Measurements from ENCODE around the gene LHX3. TPM values are rescaled to one million over a fixed set of nuclear protein-coding genes. Genes with fewer than 3 reads are reported as not detected.

Gene LHX3
- total and polyA plus RNA-seq, 2 of the 4 experiments (the other 2 are of a cell fraction) = not detected

DNA sequence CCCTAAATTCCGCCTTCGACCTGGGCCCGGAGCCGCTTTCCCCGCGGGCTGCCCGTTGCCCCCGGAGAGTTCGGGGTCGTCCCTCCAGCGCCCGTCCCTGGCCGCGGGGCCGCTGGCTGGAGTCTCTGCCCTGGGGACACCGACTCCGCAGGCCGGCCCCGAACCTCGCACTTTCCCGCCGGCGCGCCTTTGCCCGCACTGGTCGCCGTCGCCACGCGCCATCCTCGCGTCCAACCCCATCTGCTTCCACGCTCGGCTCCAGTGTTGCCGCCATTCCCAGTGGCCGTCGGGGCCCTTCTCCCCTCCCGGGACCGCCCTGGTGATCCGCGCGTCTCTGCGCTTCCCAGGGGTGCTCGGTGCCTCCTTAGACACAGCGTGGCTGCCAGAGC is 11.0 kb downstream of the LHX3 start:
- no TSS peak for BruUV-seq (replicated peaks)
- H2BK15ac ChIP-seq (ENCODE audit: low read depth, low read length) = no peak overlapping the region
- TF ChIP-seq BHLHE40 (IDR thresholded peaks at IDR 0.05; ENCODE audit: low read depth, low read length) = no peak
- TF ChIP-seq, protein P1, sequence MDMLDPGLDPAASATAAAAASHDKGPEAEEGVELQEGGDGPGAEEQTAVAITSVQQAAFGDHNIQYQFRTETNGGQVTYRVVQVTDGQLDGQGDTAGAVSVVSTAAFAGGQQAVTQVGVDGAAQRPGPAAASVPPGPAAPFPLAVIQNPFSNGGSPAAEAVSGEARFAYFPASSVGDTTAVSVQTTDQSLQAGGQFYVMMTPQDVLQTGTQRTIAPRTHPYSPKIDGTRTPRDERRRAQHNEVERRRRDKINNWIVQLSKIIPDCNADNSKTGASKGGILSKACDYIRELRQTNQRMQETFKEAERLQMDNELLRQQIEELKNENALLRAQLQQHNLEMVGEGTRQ (IDR thresholded peaks at IDR 0.05; ENCODE audit: low read depth, low read length) = no peak
- TF ChIP-seq, protein P2, sequence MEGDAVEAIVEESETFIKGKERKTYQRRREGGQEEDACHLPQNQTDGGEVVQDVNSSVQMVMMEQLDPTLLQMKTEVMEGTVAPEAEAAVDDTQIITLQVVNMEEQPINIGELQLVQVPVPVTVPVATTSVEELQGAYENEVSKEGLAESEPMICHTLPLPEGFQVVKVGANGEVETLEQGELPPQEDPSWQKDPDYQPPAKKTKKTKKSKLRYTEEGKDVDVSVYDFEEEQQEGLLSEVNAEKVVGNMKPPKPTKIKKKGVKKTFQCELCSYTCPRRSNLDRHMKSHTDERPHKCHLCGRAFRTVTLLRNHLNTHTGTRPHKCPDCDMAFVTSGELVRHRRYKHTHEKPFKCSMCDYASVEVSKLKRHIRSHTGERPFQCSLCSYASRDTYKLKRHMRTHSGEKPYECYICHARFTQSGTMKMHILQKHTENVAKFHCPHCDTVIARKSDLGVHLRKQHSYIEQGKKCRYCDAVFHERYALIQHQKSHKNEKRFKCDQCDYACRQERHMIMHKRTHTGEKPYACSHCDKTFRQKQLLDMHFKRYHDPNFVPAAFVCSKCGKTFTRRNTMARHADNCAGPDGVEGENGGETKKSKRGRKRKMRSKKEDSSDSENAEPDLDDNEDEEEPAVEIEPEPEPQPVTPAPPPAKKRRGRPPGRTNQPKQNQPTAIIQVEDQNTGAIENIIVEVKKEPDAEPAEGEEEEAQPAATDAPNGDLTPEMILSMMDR (conservative IDR thresholded peaks at IDR 0.05; ENCODE audit: low read depth, low read length) = no peak
- no peak for TF ChIP-seq RAD21 (IDR thresholded peaks at IDR 0.05; ENCODE audit: low read length)
- TF ChIP-seq, protein P3, sequence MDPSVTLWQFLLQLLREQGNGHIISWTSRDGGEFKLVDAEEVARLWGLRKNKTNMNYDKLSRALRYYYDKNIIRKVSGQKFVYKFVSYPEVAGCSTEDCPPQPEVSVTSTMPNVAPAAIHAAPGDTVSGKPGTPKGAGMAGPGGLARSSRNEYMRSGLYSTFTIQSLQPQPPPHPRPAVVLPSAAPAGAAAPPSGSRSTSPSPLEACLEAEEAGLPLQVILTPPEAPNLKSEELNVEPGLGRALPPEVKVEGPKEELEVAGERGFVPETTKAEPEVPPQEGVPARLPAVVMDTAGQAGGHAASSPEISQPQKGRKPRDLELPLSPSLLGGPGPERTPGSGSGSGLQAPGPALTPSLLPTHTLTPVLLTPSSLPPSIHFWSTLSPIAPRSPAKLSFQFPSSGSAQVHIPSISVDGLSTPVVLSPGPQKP (IDR thresholded peaks at IDR 0.05; ENCODE audit: borderline replicate concordance, low read depth, low read length) = no peak
- no peak for TF ChIP-seq FOS (IDR thresholded peaks at IDR 0.05; ENCODE audit: low read depth, low read length)
- TF ChIP-seq RCOR1 (IDR thresholded peaks at IDR 0.05; ENCODE audit: insufficient replicate concordance, low read length) = no peak
- TF ChIP-seq SMC3 (IDR thresholded peaks at IDR 0.05; ENCODE audit: low read depth, low read length) = no peak
- no peak for TF ChIP-seq NFE2L2 (IDR thresholded peaks at IDR 0.05; ENCODE audit: low read depth, low read length)
- H3K9me3 ChIP-seq (ENCODE audit: control insufficient read depth, insufficient read depth, low read length) = peaks cover 2% of the 10 kb centered on the region; the same call in 1 of the 2 replicates
- no peak overlapping the region for H3K4ac ChIP-seq (ENCODE audit: low read depth, low read length)
- no peak overlapping the region for H3K18ac ChIP-seq (ENCODE audit: low read depth, low read length)
- H2BK120ac ChIP-seq (ENCODE audit: low read depth, low read length) = no peak overlapping the region
- H2AK5ac ChIP-seq (ENCODE audit: low read depth, low read length) = no peak overlapping the region
- H3K27me3 ChIP-seq (ENCODE audit: control insufficient read depth, insufficient read depth, low read length) = peaks cover 88% of the 10 kb centered on the region
- H2BK20ac ChIP-seq (ENCODE audit: low read depth, low read length) = no peak overlapping the region
- no peak overlapping the region for H3K4me3 ChIP-seq (ENCODE audit: insufficient read depth, low read depth, low read length)
- H3K27ac ChIP-seq (ENCODE audit: insufficient read depth, low read length) = no peak overlapping the region
- DNase-seq (no peak), ATAC-seq (ENCODE audit: low read depth) (no peak)
- dilution Hi-C loops (cut with HindIII; ENCODE audit: low sequenced_read_pairs, unreplicated experiment) = no loop called here
- H2AFZ ChIP-seq (replicated peaks; ENCODE audit: low read length, poor library complexity) = peak overlapping the region; percentile 21
- ChIA-PET CTCF (no interaction called here), POLR2A (ENCODE audit: unreplicated experiment) (no interaction called here)
- no peaks in the 10 kb centered on the region for H3K4me1 ChIP-seq (ENCODE audit: control insufficient read depth, insufficient read depth, low read length)
- in situ Hi-C loops (cut with MboI; ENCODE audit: low sequenced_read_pairs) = no loop called here
- H4K91ac ChIP-seq (ENCODE audit: insufficient read depth, low read depth, low read length) = no peak overlapping the region
- H4K5ac ChIP-seq (ENCODE audit: low read depth, low read length) = no peak overlapping the region
- no peak overlapping the region for H2AK9ac ChIP-seq (replicated peaks; ENCODE audit: low read depth, low read length, poor library complexity)
- H3K23ac ChIP-seq (ENCODE audit: low read depth, low read length) = no peak overlapping the region
- H3K56ac ChIP-seq (ENCODE audit: extremely low read depth, insufficient read depth, low read length) = no peak overlapping the region
- intact Hi-C loops (cut with micrococcal nuclease) = no loop called here
- H2BK5ac ChIP-seq (ENCODE audit: low read depth, low read length, poor library complexity, severe bottlenecking) = no peak overlapping the region
- H4K8ac ChIP-seq (ENCODE audit: low read depth in 2 of 2, low read length in 2 of 2) = no peak overlapping the region
- H3K14ac ChIP-seq (replicated peaks; ENCODE audit: low read depth, low read length) = no peak overlapping the region
- no peaks in the 10 kb centered on the region for H3K9me1 ChIP-seq (ENCODE audit: insufficient read depth, low read length)
- H3K4me2 ChIP-seq (ENCODE audit: low read depth, low read length) = no peak overlapping the region
- H3K79me1 ChIP-seq (ENCODE audit: low read depth in 1 of 2, low read length in 2 of 2) = no peaks in the 10 kb centered on the region
- 2% methylated on average over 27 of the region's 45 CpGs; no CpG with 5 or more reads in 1 of the 2 experiments for WGBS, 2 experiments (ENCODE audit: extremely low coverage in 2 of 2, insufficient read length in 1 of 2)
- H4K20me1 ChIP-seq (ENCODE audit: insufficient read depth, low read length) = no peaks in the 10 kb centered on the region
- H3K9ac ChIP-seq (ENCODE audit: low read depth, low read length) = no peak overlapping the region
- H3K36me3 ChIP-seq (ENCODE audit: control insufficient read depth, insufficient read depth, low read length) = no peaks in the 10 kb centered on the region

Measured in IMR-90 (cell line).